ENCODE results near the gene INO80C. TPM values are rescaled to one million over a fixed set of nuclear protein-coding genes. Genes with fewer than 3 reads are reported as not detected.

INO80C gene
- total RNA-seq, 1 donor from 2014 or later: 4.7 TPM

DNA sequence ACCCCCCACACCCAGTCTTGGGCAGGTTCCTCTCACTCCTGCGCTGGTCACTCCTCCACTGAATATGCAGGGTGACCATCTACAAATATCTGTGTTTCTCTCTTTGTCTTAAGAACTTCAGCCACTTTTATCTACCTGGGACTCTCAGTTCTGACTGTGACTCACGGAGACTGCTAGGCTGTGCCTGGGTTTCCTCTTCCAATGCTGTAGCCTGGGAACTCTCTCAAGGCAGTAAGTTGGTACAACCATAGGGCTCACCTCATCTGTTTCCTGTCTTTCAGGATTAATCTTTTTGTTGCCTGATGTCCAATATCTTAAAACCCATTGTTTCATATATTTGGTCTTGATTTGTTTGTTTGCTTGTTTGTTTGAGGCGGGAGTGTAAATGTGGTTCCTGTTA, 73.4 kb downstream of the INO80C start:
- Histone ChIP-seq H3K9me3 (ENCODE audit: control insufficient read depth in 3 of 3, low read length in 3 of 3) (no peaks in the 10 kb centered on the region), H3K36me3 (ENCODE audit: control insufficient read depth in 3 of 3, insufficient read depth in 3 of 3, low read length in 3 of 3) (no peaks in the 10 kb centered on the region), H3K27ac (ENCODE audit: low read depth, low read length) (no peak overlapping the region), H3K9ac (ENCODE audit: low read depth in 1 of 3, low read length in 3 of 3) (no peak overlapping the region), H3K4me3 (ENCODE audit: low read length in 3 of 3) (no peak overlapping the region), H3K4me1 (ENCODE audit: control insufficient read depth in 3 of 3, insufficient read depth in 3 of 3, low read length in 3 of 3) (no peaks in the 10 kb centered on the region), H3K27me3 (ENCODE audit: control insufficient read depth in 3 of 3, insufficient read depth in 3 of 3, low read length in 3 of 3) (no peaks in the 10 kb centered on the region)

DNA sequence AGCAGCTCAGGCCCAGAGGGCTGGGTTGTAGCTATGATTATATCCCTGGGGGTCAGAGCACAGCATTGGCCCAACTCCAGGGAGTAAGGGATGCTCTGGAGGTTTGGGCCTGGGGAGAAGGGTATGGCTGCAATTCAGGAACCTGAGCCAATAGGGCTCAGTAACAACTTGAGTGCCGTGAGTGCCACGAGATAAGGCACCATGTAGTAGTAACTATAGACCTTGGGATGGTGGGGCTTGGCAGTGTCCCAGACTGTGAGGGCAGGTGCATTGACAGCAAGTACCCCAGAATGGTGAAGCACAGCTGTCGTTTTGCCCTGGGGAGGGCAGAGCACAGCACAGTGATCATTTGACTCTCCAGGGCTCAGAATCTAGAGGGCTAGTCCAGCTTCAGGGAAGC, 75.5 kb downstream of the INO80C start:
- Histone ChIP-seq H3K4me1 (ENCODE audit: control insufficient read depth in 3 of 3, insufficient read depth in 3 of 3, low read length in 3 of 3) (no peaks in the 10 kb centered on the region), H3K36me3 (ENCODE audit: control insufficient read depth in 3 of 3, insufficient read depth in 3 of 3, low read length in 3 of 3) (no peaks in the 10 kb centered on the region), H3K27ac (ENCODE audit: low read depth, low read length) (no peak overlapping the region), H3K9ac (ENCODE audit: low read depth in 1 of 3, low read length in 3 of 3) (no peak overlapping the region), H3K9me3 (ENCODE audit: control insufficient read depth in 3 of 3, low read length in 3 of 3) (peaks cover 0 to 4% (median 0%) of the 10 kb centered on the region in 3 donors), H3K4me3 (ENCODE audit: low read length in 3 of 3) (no peak overlapping the region), H3K27me3 (ENCODE audit: control insufficient read depth in 3 of 3, insufficient read depth in 3 of 3, low read length in 3 of 3) (no peaks in the 10 kb centered on the region)

DNA sequence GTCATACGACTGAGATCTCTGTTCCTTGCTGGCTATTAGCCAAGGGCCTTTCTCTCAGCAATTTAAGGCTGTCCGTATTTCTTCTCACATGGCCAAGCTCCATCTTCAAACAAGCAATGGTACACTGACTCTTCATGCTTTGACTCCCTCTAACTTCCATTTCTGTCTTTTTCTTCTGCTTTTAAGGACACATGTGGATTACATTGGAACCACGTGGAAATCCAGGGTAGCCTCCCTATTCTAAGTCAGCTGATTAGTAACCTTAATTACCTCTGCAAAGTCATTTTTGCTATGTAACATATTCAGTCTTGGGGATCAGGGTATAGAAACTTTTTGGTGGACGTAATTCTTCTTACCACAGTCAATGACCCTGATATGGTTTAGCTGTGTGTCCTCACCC, 79.2 kb downstream of the INO80C start:
- Histone ChIP-seq H3K36me3 (ENCODE audit: control insufficient read depth in 3 of 3, insufficient read depth in 3 of 3, low read length in 3 of 3) (no peaks in the 10 kb centered on the region), H3K4me1 (ENCODE audit: control insufficient read depth in 3 of 3, insufficient read depth in 3 of 3, low read length in 3 of 3) (no peaks in the 10 kb centered on the region), H3K9ac (ENCODE audit: low read depth in 1 of 3, low read length in 3 of 3) (no peak overlapping the region), H3K27me3 (ENCODE audit: control insufficient read depth in 3 of 3, insufficient read depth in 3 of 3, low read length in 3 of 3) (no peaks in the 10 kb centered on the region), H3K4me3 (ENCODE audit: low read length in 3 of 3) (no peak overlapping the region), H3K27ac (ENCODE audit: low read depth, low read length) (no peak overlapping the region), H3K9me3 (ENCODE audit: control insufficient read depth in 3 of 3, low read length in 3 of 3) (peaks cover 0 to 4% (median 0%) of the 10 kb centered on the region in 3 donors)

Small RNA genes within 50 kb of the gene (small RNA-seq; reads per million reads assigned to genes)
- not detected for gene AC007998.5

Other genes starting within 250 kb of the INO80C start
- gene ZSCAN30, start 207.7 kb downstream of the INO80C start, total RNA-seq: 8.9 TPM
- 27.1 TPM for gene ZNF24, start 153.5 kb downstream of the INO80C start, total RNA-seq
- gene ZNF396, start 120.6 kb downstream of the INO80C start, total RNA-seq: 1.6 TPM
- 60.0 TPM for gene GALNT1, start 83.8 kb upstream of the INO80C start, total RNA-seq